Keratinocyte (primary cell): ENCODE results near the gene GRAMD2B. TPM values are rescaled to one million over a fixed set of nuclear protein-coding genes. Genes with fewer than 3 reads are reported as not detected.
"Not testable (repeated sequence)": the region's sequence is repeated elsewhere in the genome, so short reads cannot be mapped to it uniquely, and the experiment has no call there.

Experiments used
- DNase-seq: peaks from one replicate; pipeline ENCODE4 v3.0.0-alpha.2; 2011; ENCODE audit warnings: low read depth, missing footprints, low spot score
- FAIRE-seq: peaks from 2 replicates; lab custom pipeline; 2011; peaks lifted over from hg19 to GRCh38; lab: Jason Lieb, UNC
- H2AFZ ChIP-seq: 2 replicates; pipeline ENCODE4 v1.6.0; 2012; ENCODE audit warnings: low read length, control low read depth, inconsistent platforms; ENCODE audit not compliant: control insufficient read depth
- H3K27ac ChIP-seq: 2 replicates; pipeline ENCODE4 v1.5.1; 2011; ENCODE audit warnings: low read length; ENCODE audit not compliant: control insufficient read depth, insufficient read depth
- H3K27me3 ChIP-seq: 3 replicates; pipeline ENCODE4 v1.6.0; 2011; ENCODE audit warnings: low read length; ENCODE audit not compliant: control insufficient read depth, insufficient read depth; ENCODE audit errors: extremely low read depth
- H3K36me3 ChIP-seq, 2 experiments: 2 replicates in 1 of 2; 3 replicates in 1 of 2; pipeline ENCODE4 v1.5.1; 2011; ENCODE audit warnings: low read length in 2 of 2, mild to moderate bottlenecking in 1 of 2; ENCODE audit not compliant: control insufficient read depth in 2 of 2, insufficient read depth in 2 of 2; ENCODE audit errors: extremely low read depth in 1 of 2
- H3K4me1 ChIP-seq: 3 replicates; pipeline ENCODE4 v1.5.1; 2011; ENCODE audit warnings: low read length; ENCODE audit not compliant: control insufficient read depth, insufficient read depth; ENCODE audit errors: extremely low read depth
- H3K4me2 ChIP-seq: 3 replicates; pipeline ENCODE4 v1.6.0; 2011; ENCODE audit warnings: low read depth, low read length; ENCODE audit not compliant: control insufficient read depth, insufficient read depth; ENCODE audit errors: extremely low read depth
- H3K4me3 ChIP-seq, 3 experiments: fragments of 200-600 bp in 1 of 3; sonication (generic) in 1 of 3; 2 replicates in 2 of 3; 3 replicates in 1 of 3; pipeline ENCODE4 v1.5.1; 2011 to 2016; ENCODE audit warnings: low read length in 3 of 3, mild to moderate bottlenecking in 3 of 3, control low read depth in 2 of 3, inconsistent platforms in 1 of 3, low read depth in 1 of 3, mixed read lengths in 1 of 3, mixed run types in 1 of 3, moderate library complexity in 1 of 3; ENCODE audit not compliant: control insufficient read depth in 2 of 3, insufficient read depth in 2 of 3; ENCODE audit errors: extremely low read depth in 1 of 3
- H3K79me2 ChIP-seq: 2 replicates; pipeline ENCODE4 v1.6.0; 2012; ENCODE audit warnings: low read length; ENCODE audit not compliant: control insufficient read depth, insufficient read depth
- H3K9ac ChIP-seq: 3 replicates; pipeline ENCODE4 v1.6.0; 2011; ENCODE audit warnings: low read length; ENCODE audit not compliant: control insufficient read depth, insufficient read depth; ENCODE audit errors: extremely low read depth
- H3K9me1 ChIP-seq: 3 replicates; pipeline ENCODE4 v1.6.0; 2011; ENCODE audit warnings: low read length; ENCODE audit not compliant: control insufficient read depth, insufficient read depth; ENCODE audit errors: extremely low read depth
- H3K9me3 ChIP-seq: 2 replicates; pipeline ENCODE4 v1.5.1; 2012; ENCODE audit warnings: low read depth, low read length; ENCODE audit not compliant: control insufficient read depth
- H4K20me1 ChIP-seq: 3 replicates; pipeline ENCODE4 v1.6.0; 2011; ENCODE audit warnings: low read length; ENCODE audit not compliant: control insufficient read depth, insufficient read depth; ENCODE audit errors: extremely low read depth
- EZH2 ChIP-seq: IDR thresholded peaks from one replicate; pipeline ENCODE4 v1.6.1; 2012; ENCODE audit warnings: inconsistent platforms, mild to moderate bottlenecking, low read length, moderate library complexity
- dilution Hi-C: fragments of 300-500 bp; cut with MboI; formaldehyde crosslinking; loops from one replicate; pipeline ENCODE4 v1.7.0; 2020; ENCODE audit warnings: low sequenced_read_pairs; ENCODE audit not compliant: extremely low pct_ligation_motif_present
- polyA plus RNA-seq, 5 experiments: library from polyadenylated mRNA; depleted of rRNA in 3 of 5; stranded (reverse) in 3 of 5; stranded (forward) in 1 of 5; unstranded in 1 of 5; fragments of >200 nt; gene quantifications; 1 replicate in 1 of 5; 2 replicates in 3 of 5; 3 replicates in 1 of 5; pipeline versions ENCODE4 v1.2.1 to v1.2.3, GENCODE V29; 2011 to 2012; ENCODE audit warnings: missing spikeins in 2 of 5, low read depth in 1 of 5, low replicate concordance in 1 of 5
- TF ChIP-seq, protein P1 (sequence below), 3 experiments: IDR thresholded peaks in 1 of 3; conservative IDR thresholded peaks in 1 of 3; optimal IDR thresholded peaks in 1 of 3; 2 replicates in 2 of 3; 3 replicates in 1 of 3; pipeline versions ENCODE3 to v1.5.1; 2011; ENCODE audit warnings: low read length in 3 of 3, mild to moderate bottlenecking in 3 of 3, moderate library complexity in 2 of 3, control low read depth in 1 of 3, inconsistent platforms in 1 of 3; ENCODE audit not compliant: insufficient read depth in 2 of 3; ENCODE audit errors: extremely low read depth in 1 of 3

Gene GRAMD2B
- polyA plus RNA-seq, 1 donor (not counting 4 experiments of a cell fraction or from before 2014, with no cell fraction given), result 45.9 TPM

DNA sequence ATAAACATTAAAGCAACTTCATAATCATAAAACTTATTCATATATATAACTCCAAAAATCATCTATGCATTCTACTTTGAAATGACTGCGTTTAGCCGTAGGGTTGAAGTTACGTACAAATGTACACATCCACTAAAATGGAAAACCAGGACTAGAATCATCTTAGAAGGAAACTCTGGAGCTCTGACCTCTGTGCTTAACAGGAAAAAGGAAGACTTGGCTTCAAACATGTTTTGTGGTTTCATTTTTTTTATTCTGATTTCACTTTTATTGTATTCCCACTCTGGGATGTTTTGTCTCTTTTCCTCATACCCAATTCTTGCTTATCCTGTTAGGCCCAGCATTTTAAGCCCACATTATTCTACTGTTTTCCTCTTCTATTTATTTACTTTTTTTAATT lies 44.9 kb downstream of the GRAMD2B start:
- Histone ChIP-seq H3K27me3 (no peaks in the 10 kb centered on the region), H3K4me2 (no peak overlapping the region), H3K9me3 (no peaks in the 10 kb centered on the region), H3K79me2 (peaks cover 12% of the 10 kb centered on the region), H4K20me1 (no peaks in the 10 kb centered on the region), H3K9ac (no peak overlapping the region), H3K9me1 (no peaks in the 10 kb centered on the region), H3K27ac (no peak overlapping the region), H3K4me3 (no peak overlapping the region), H3K4me1 (peaks cover 24% of the 10 kb centered on the region), H2AFZ (no peak overlapping the region), H3K36me3 (peaks cover 11 to 23% of the 10 kb centered on the region in 2 experiments)
- no peak for TF ChIP-seq EZH2
- TF ChIP-seq, protein P1, sequence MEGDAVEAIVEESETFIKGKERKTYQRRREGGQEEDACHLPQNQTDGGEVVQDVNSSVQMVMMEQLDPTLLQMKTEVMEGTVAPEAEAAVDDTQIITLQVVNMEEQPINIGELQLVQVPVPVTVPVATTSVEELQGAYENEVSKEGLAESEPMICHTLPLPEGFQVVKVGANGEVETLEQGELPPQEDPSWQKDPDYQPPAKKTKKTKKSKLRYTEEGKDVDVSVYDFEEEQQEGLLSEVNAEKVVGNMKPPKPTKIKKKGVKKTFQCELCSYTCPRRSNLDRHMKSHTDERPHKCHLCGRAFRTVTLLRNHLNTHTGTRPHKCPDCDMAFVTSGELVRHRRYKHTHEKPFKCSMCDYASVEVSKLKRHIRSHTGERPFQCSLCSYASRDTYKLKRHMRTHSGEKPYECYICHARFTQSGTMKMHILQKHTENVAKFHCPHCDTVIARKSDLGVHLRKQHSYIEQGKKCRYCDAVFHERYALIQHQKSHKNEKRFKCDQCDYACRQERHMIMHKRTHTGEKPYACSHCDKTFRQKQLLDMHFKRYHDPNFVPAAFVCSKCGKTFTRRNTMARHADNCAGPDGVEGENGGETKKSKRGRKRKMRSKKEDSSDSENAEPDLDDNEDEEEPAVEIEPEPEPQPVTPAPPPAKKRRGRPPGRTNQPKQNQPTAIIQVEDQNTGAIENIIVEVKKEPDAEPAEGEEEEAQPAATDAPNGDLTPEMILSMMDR (optimal IDR thresholded peaks at IDR 0.05 in 1 of 3, IDR thresholded peaks at IDR 0.05 in 1 of 3, conservative IDR thresholded peaks at IDR 0.05 in 1 of 3; ENCODE audit: extremely low read depth in 1 of 3, insufficient read depth in 2 of 3, low read length in 3 of 3), result no peak
- DNase-seq (no peak), FAIRE-seq (no peak)
- dilution Hi-C loops, result no loop called here

DNA sequence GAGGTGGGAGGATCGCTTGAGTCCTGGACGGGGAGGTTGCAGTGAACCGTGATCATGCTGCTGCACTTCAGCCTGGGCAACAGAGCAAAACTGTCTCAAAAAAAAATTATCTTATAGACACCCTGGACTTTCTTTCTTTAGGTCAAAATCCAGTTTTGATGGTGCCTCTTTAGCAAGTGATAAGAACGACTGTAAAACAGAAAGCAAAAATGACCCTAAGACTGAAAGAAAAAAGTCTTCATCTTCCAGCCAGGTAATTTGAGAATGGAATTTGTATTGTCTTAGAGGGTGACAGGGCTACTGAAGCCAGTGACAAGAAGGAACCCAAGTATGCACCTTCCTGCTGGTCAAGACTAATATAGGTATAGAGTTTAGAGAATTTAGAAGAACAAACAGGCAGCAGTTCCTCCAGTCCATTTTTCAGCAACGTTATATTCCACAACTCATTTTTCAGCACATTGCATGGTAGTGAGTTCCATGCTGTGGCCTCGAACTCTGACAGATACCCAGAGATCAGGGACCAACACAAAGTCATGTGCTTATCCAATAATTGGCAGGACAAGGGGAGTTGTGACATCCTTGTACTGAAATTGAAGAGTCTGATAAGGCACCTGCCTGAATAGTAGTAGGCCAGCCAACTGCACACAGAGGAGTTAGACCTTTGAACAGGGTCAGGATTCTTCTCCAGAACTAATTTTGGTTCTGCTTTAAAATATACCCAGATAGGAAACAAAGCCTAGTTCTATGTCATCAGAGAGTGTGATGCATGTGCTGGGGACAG lies 46.5 kb downstream of the GRAMD2B start:
- H3K27me3 ChIP-seq, result no peaks in the 10 kb centered on the region
- H2AFZ ChIP-seq, result no peak overlapping the region
- H3K36me3 ChIP-seq, result peaks cover 7 to 28% of the 10 kb centered on the region in 2 experiments
- H3K4me1 ChIP-seq, result peaks cover 24% of the 10 kb centered on the region
- H3K4me3 ChIP-seq, result no peak overlapping the region
- H3K27ac ChIP-seq, result peak overlapping the region; percentile 49
- no peaks in the 10 kb centered on the region for H4K20me1 ChIP-seq
- H3K9ac ChIP-seq, result no peak overlapping the region
- H3K4me2 ChIP-seq, result no peak overlapping the region
- FAIRE-seq (no peak), DNase-seq (no peak)
- no peaks in the 10 kb centered on the region for H3K9me1 ChIP-seq
- dilution Hi-C loops, result no loop called here
- TF ChIP-seq, protein P1 (optimal IDR thresholded peaks at IDR 0.05 in 1 of 3, IDR thresholded peaks at IDR 0.05 in 1 of 3, conservative IDR thresholded peaks at IDR 0.05 in 1 of 3; ENCODE audit: extremely low read depth in 1 of 3, insufficient read depth in 2 of 3, low read length in 3 of 3), result no peak
- no peak for TF ChIP-seq EZH2
- no peaks in the 10 kb centered on the region for H3K9me3 ChIP-seq
- H3K79me2 ChIP-seq, result peaks cover 5% of the 10 kb centered on the region

DNA sequence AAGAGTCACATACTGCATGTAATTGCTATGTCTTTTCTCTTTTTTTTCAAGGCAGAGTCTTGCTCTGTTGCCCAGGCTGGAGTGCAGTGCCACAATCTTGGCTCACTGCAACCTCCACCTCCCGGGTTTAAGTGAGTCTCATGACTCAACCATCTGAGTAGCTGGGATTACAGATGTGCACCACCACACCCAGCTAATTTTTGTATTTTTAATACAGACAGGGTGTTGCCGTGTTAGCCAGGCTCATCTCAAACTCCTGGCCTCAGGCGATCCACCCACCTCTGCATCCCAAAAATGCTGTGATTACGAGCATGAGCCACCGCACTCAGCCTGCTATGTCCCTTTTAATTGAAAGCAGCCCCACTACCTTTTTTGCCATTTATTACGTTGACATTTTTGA lies 47.3 kb downstream of the GRAMD2B start:
- FAIRE-seq, H3K27me3 ChIP-seq, H3K79me2 ChIP-seq, H3K4me3 ChIP-seq, DNase-seq, H3K9ac ChIP-seq, H4K20me1 ChIP-seq, H3K9me1 ChIP-seq, H2AFZ ChIP-seq, dilution Hi-C loops, H3K9me3 ChIP-seq: not testable (repeated sequence)
- H3K4me1 ChIP-seq, result peaks cover 24% of the 10 kb centered on the region
- peak overlapping the region; percentile 4 for H3K4me2 ChIP-seq
- H3K27ac ChIP-seq, result peak overlapping the region; percentile 72
- H3K36me3 ChIP-seq, result peaks cover 7 to 25% of the 10 kb centered on the region in 2 experiments
